HCT116 (cell line): ENCODE measurements around the gene RAPGEF1. TPM values are rescaled to one million over a fixed set of nuclear protein-coding genes. Genes with fewer than 3 reads are reported as not detected.

Source experiments
- ATAC-seq: fragments of 200-7000 bp; cut with Tn5 transposase; 2 replicates; pipeline ENCODE4 v1.9.1; 2020; ENCODE audit warnings: mild to moderate bottlenecking, moderate library complexity
- BruUV-seq: library from RNA; stranded (reverse); fragments of 400-500 nt; replicated peaks from 2 replicates; lab custom pipeline; 2021; lab: Mats Ljungman, UMichigan
- CTCF ChIA-PET: fragments of 300-600 bp; sonication (Branson Sonifier 250); formaldehyde crosslinking; loops from one replicate; lab custom pipeline; 2021; ENCODE audit warnings: antibody characterized with exemption; lab: Charles Lee
- POLR2A ChIA-PET: fragments of 300-600, 350-600 bp; sonication (Branson Sonifier 250); formaldehyde crosslinking; loops from one replicate; lab custom pipeline; 2021; ENCODE audit warnings: antibody characterized with exemption; lab: Charles Lee
- RAD21 ChIA-PET, 2 experiments: fragments of 300-600 bp; sonication (Branson Sonifier 250); formaldehyde crosslinking; loops; one replicate each; lab custom pipeline; 2023; ENCODE audit warnings: low total read pairs in 2 of 2; ENCODE audit not compliant: uncharacterized antibody in 2 of 2, unreplicated experiment in 2 of 2, low non-redundant PET in 1 of 2; lab: Charles Lee
- DNase-seq: peaks from one replicate; pipeline ENCODE4 v3.0.0-alpha.2; 2010; ENCODE audit warnings: low read depth, low spot score
- H2AFZ ChIP-seq: fragments of 200-600 bp; shearing (Covaris generic), sonication (generic); 2 replicates; pipeline ENCODE4 v1.6.1; 2017; ENCODE audit warnings: low read depth, mixed run types, mixed read lengths, antibody characterized with exemption, low read length; ENCODE audit not compliant: poor library complexity, severe bottlenecking
- H3K27ac ChIP-seq: 2 replicates; pipeline ENCODE4 v1.5.1; 2012; ENCODE audit warnings: low read depth, low read length
- H3K27me3 ChIP-seq: fragments of 200-600 bp; sonication (generic); 2 replicates; pipeline ENCODE4 v1.6.1; 2016; ENCODE audit warnings: mixed run types, low read length, mixed read lengths; ENCODE audit not compliant: insufficient read depth
- H3K36me3 ChIP-seq, 2 experiments: fragments of 200-500 bp in 1 of 2; fragments of 200-600 bp in 1 of 2; sonication (Bioruptor generic) in 1 of 2; sonication (generic) in 1 of 2; 2 replicates each; pipeline versions ENCODE4 v1.5.1 to v1.6.1; 2014 to 2016; ENCODE audit warnings: low read length in 2 of 2, inconsistent platforms in 1 of 2, mixed read lengths in 1 of 2, mixed run types in 1 of 2; ENCODE audit not compliant: insufficient read depth in 2 of 2, control insufficient read depth in 1 of 2
- H3K4me1 ChIP-seq, 2 experiments: fragments of 200-600 bp in 1 of 2; sonication (generic) in 1 of 2; 2 replicates each; pipeline versions ENCODE4 v1.5.1 to v1.6.1; 2012 to 2017; ENCODE audit warnings: low read length in 2 of 2, inconsistent platforms in 1 of 2, mild to moderate bottlenecking in 1 of 2, mixed read lengths in 1 of 2, mixed run types in 1 of 2, moderate library complexity in 1 of 2; ENCODE audit not compliant: insufficient read depth in 2 of 2, control insufficient read depth in 1 of 2
- H3K4me2 ChIP-seq: fragments of 200-600 bp; sonication (generic); 2 replicates; pipeline ENCODE4 v1.6.1; 2017; ENCODE audit warnings: mixed run types, low read length, mixed read lengths
- H3K4me3 ChIP-seq, 2 experiments: fragments of 200-600 bp in 1 of 2; sonication (generic) in 1 of 2; replicated peaks in 1 of 2; 2 replicates each; pipeline ENCODE4 v1.5.1; 2011 to 2016; ENCODE audit warnings: low read length in 2 of 2, control low read depth in 1 of 2, low read depth in 1 of 2, mild to moderate bottlenecking in 1 of 2, mixed read lengths in 1 of 2, mixed run types in 1 of 2
- H3K79me2 ChIP-seq: fragments of 200-600 bp; sonication (generic); 2 replicates; pipeline ENCODE4 v1.6.1; 2017; ENCODE audit warnings: mild to moderate bottlenecking, mixed run types, low read length, moderate library complexity, mixed read lengths; ENCODE audit not compliant: insufficient read depth
- H3K9ac ChIP-seq: fragments of 200-600 bp; sonication (generic); 2 replicates; pipeline ENCODE4 v1.6.1; 2016; ENCODE audit warnings: low read length, mixed read lengths
- H3K9me2 ChIP-seq: fragments of 200-600 bp; sonication (generic), shearing (Covaris generic); 2 replicates; pipeline ENCODE4 v1.6.1; 2017; ENCODE audit warnings: mixed run types, mild to moderate bottlenecking, moderate library complexity; ENCODE audit not compliant: insufficient read depth
- H3K9me3 ChIP-seq, 2 experiments: fragments of 200-500 bp in 1 of 2; fragments of 200-600 bp in 1 of 2; sonication (Bioruptor generic) in 1 of 2; sonication (generic) in 1 of 2; 2 replicates each; pipeline ENCODE4 v1.6.1; 2014 to 2017; ENCODE audit warnings: low read length in 2 of 2, mixed read lengths in 2 of 2, inconsistent platforms in 1 of 2, low read depth in 1 of 2, mild to moderate bottlenecking in 1 of 2, mixed run types in 1 of 2, moderate library complexity in 1 of 2; ENCODE audit not compliant: control insufficient read depth in 1 of 2, insufficient read depth in 1 of 2
- H4K20me1 ChIP-seq: fragments of 200-600 bp; sonication (generic), shearing (Covaris generic); 2 replicates; pipeline ENCODE4 v1.6.1; 2017; ENCODE audit warnings: mixed run types, mild to moderate bottlenecking, moderate library complexity; ENCODE audit not compliant: insufficient read depth
- CBX3 ChIP-seq: IDR thresholded peaks from 2 replicates; pipeline ENCODE4 v1.6.1; 2012; ENCODE audit warnings: low read depth
- CEBPB ChIP-seq: IDR thresholded peaks from 2 replicates; pipeline ENCODE4 v1.6.1; 2012; ENCODE audit warnings: low read depth
- EZH2 ChIP-seq: fragments of 200-600 bp; sonication (generic); IDR thresholded peaks from 2 replicates; pipeline ENCODE4 v1.6.1; 2017; ENCODE audit warnings: antibody characterized with exemption, mixed run types
- RAD21 ChIP-seq: IDR thresholded peaks from 2 replicates; pipeline ENCODE4 v1.6.1; 2012; ENCODE audit warnings: low read depth, mild to moderate bottlenecking
- TCF7L2 ChIP-seq: IDR thresholded peaks from 2 replicates; pipeline ENCODE4 v1.7.0; 2011; ENCODE audit warnings: borderline replicate concordance, inconsistent platforms; ENCODE audit not compliant: insufficient read depth, insufficient read length; ENCODE audit errors: extremely low read depth
- ZNF274 ChIP-seq: fragments of 200-500 bp; sonication (Bioruptor generic); IDR thresholded peaks from 2 replicates; pipeline ENCODE4 v1.6.1; 2014; ENCODE audit warnings: mild to moderate bottlenecking, low read depth, low read length, inconsistent platforms
- intact Hi-C: fragments of 100-400 bp; cut with micrococcal nuclease; formaldehyde crosslinking; loops from 2 replicates; pipeline ENCODE4 v1.10.0; 2022
- total RNA-seq: library from RNA; stranded (reverse); gene quantifications from one replicate; pipeline ENCODE4 v1.2.1, GENCODE V29; 2021; ENCODE audit not compliant: unreplicated experiment
- TF ChIP-seq, protein P1 (sequence below): IDR thresholded peaks from 2 replicates; pipeline ENCODE4 v1.6.1; 2012

The RAPGEF1 gene
- total RNA-seq, 1 experiment from 2014 or later: 43.0 TPM

- CTCF ChIA-PET: interaction anchor here (1.5 kb wide), 1 partner anchor 144 kb away, joined by 3 read pairs; no protein-coding TSS in a partner anchor
Measured at GRCh38 chr9:131594906-131595665, 144.8 kb downstream of the RAPGEF1 start.

GRCh38 chr9:131593936-131594665 is 145.8 kb downstream of the RAPGEF1 start:
- POLR2A ChIA-PET: no interaction called here
- no peak for TF ChIP-seq RAD21
- Histone ChIP-seq H3K79me2 (no peaks in the 10 kb centered on the region), H3K4me2 (no peak overlapping the region), H3K9me3 (no peaks in the 10 kb centered on the region), H4K20me1 (no peaks in the 10 kb centered on the region), H3K9me2 (no peaks in the 10 kb centered on the region), H3K4me3 (no peak overlapping the region), H3K4me1 (no peaks in the 10 kb centered on the region), H3K36me3 (no peaks in the 10 kb centered on the region), H3K9ac (no peak overlapping the region), H3K27me3 (no peaks in the 10 kb centered on the region), H2AFZ (no peak overlapping the region), H3K27ac (no peak overlapping the region)
- DNase-seq: no peak
- RAD21 ChIA-PET: no interaction called here
- no TSS peak for BruUV-seq
- intact Hi-C loops: no loop called here
- ATAC-seq: no peak
- CTCF ChIA-PET: interaction anchor here (1.5 kb wide), 1 partner anchor 145 kb away, joined by 3 read pairs; no protein-coding TSS in a partner anchor

More at GRCh38 chr9:131594906-131595665, 144.8 kb downstream of the RAPGEF1 start:
- Histone ChIP-seq H3K9me3 (no peaks in the 10 kb centered on the region), H3K9ac (no peak overlapping the region), H3K36me3 (no peaks in the 10 kb centered on the region), H2AFZ (no peak overlapping the region), H3K27me3 (no peaks in the 10 kb centered on the region), H3K9me2 (no peaks in the 10 kb centered on the region), H3K27ac (no peak overlapping the region), H4K20me1 (no peaks in the 10 kb centered on the region), H3K79me2 (no peaks in the 10 kb centered on the region), H3K4me1 (no peaks in the 10 kb centered on the region), H3K4me2 (no peak overlapping the region), H3K4me3 (no peak overlapping the region)
- intact Hi-C loops: no loop called here
- DNase-seq (no peak), ATAC-seq (no peak)
- ChIA-PET RAD21 (no interaction called here), POLR2A (no interaction called here)
- no TSS peak for BruUV-seq
- no peak for TF ChIP-seq CBX3
- no peak for TF ChIP-seq EZH2
- TF ChIP-seq TCF7L2: no peak
- TF ChIP-seq, protein P1, sequence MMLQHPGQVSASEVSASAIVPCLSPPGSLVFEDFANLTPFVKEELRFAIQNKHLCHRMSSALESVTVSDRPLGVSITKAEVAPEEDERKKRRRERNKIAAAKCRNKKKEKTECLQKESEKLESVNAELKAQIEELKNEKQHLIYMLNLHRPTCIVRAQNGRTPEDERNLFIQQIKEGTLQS: no peak
- TF ChIP-seq CEBPB: no peak
- no peak for TF ChIP-seq ZNF274
